ENCODE results near the gene NAMPT. TPM values are rescaled to one million over a fixed set of nuclear protein-coding genes. Genes with fewer than 3 reads are reported as not detected.

NAMPT gene
- total and polyA plus RNA-seq, 9 of the 15 experiments (the other 6 are each of a cell fraction or from before 2014, with no cell fraction given), result 41.1 to 160 (median 106) TPM

DNA sequence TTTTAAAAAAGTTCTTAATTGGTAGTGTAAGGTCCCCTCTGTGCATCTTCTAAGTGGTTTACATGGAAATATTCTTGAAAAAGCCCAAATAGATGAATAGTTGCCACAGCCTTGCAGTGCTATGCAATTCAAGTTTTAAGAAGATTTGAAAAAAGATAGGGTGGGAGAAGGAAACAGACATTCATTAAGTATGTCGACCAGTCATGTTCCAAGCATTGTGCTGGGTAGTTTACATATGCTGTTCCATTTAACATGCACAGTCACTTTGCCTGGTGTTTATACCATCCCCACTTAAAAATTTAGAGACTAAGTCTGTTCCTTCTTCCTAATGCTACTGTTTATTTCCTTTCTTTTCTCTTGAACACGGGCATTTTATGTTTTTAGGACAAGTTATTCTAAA is 28.1 kb upstream of the NAMPT start:
- H3K9ac ChIP-seq (ENCODE audit: insufficient read depth in 1 of 2, low read depth in 2 of 2, low read length in 2 of 2), result no peak overlapping the region

More for the DNA sequence above, 28.1 kb upstream of the NAMPT start:
- FAIRE-seq (no peak), DNase-seq (ENCODE audit: extremely low read depth in 1 of 4, low spot score in 3 of 4) (no peak), ATAC-seq (no peak)
- Histone ChIP-seq H3K27ac (ENCODE audit: extremely low read depth, low read depth, low read length) (no peak overlapping the region), H3K36me3 (ENCODE audit: control insufficient read depth, insufficient read depth, low read length) (no peaks in the 10 kb centered on the region), H3K27me3 (ENCODE audit: control insufficient read depth in 2 of 2, insufficient read depth in 2 of 2, low read length in 2 of 2) (no peaks in the 10 kb centered on the region), H3K4me1 (replicated peaks in 1 of 2; ENCODE audit: control insufficient read depth in 2 of 2, insufficient read depth in 2 of 2, low read length in 2 of 2) (no peaks in the 10 kb centered on the region), H3K4me3 (no peak overlapping the region), H3K4me2 (ENCODE audit: insufficient read depth, low read length) (no peak overlapping the region), H2AFZ (ENCODE audit: low read depth, low read length) (peak overlapping the region; percentile 58), H3K9me3 (replicated peaks; ENCODE audit: control insufficient read depth, insufficient read depth, low read depth, low read length) (no peaks in the 10 kb centered on the region), H4K20me1 (replicated peaks; ENCODE audit: control insufficient read depth, insufficient read depth, low read length) (no peaks in the 10 kb centered on the region), H3K79me2 (ENCODE audit: control insufficient read depth, insufficient read depth, low read length) (no peaks in the 10 kb centered on the region), H3K9me1 (ENCODE audit: control insufficient read depth, insufficient read depth, low read length) (no peaks in the 10 kb centered on the region)
- in situ Hi-C loops (cut with MboI), result no loop called here
- TF ChIP-seq ELF1 (tag; IDR thresholded peaks at IDR 0.05) (0 out of 2 replicates have a peak, but pooled peaks have one; percentile 11), ZSCAN29 (IDR thresholded peaks at IDR 0.05) (no peak), XRCC4 (IDR thresholded peaks at IDR 0.05; ENCODE audit: extremely low read depth, insufficient read depth, insufficient read length) (no peak), COPS2 (conservative IDR thresholded peaks at IDR 0.05) (no peak)
- TF ChIP-seq, protein P1, sequence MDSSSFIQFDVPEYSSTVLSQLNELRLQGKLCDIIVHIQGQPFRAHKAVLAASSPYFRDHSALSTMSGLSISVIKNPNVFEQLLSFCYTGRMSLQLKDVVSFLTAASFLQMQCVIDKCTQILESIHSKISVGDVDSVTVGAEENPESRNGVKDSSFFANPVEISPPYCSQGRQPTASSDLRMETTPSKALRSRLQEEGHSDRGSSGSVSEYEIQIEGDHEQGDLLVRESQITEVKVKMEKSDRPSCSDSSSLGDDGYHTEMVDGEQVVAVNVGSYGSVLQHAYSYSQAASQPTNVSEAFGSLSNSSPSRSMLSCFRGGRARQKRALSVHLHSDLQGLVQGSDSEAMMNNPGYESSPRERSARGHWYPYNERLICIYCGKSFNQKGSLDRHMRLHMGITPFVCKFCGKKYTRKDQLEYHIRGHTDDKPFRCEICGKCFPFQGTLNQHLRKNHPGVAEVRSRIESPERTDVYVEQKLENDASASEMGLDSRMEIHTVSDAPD (CRISPR knock-in tag; IDR thresholded peaks at IDR 0.05), result no peak
- BruUV-seq (replicated peaks), result no TSS peak
- 2% methylated on average over 2 of the region's 2 CpGs for WGBS (ENCODE audit: insufficient coverage, low coverage, missing lambda C conversion rate)
- POLR2A ChIA-PET, result interaction anchor here (1.6 kb wide), 2 partner anchors 13 to 28 kb away, joined by 3 to 6 read pairs; partner anchors contain the start of gene NAMPT
- CTCF ChIA-PET (ENCODE audit: low intra/inter-chr PET ratio), result no interaction called here
- intact Hi-C loops (cut with micrococcal nuclease), result no loop called here

Data from K562 (cell line).